GM13977 (cell line): ENCODE measurements around the gene GLI1.
"Not testable (repeated sequence)": the region's sequence is repeated elsewhere in the genome, so short reads cannot be mapped to it uniquely, and the experiment has no call there.

Experiments used
- DNase-seq: peaks from one replicate; pipeline ENCODE4 v3.0.0; 2012; ENCODE audit warnings: low spot score
- CTCF ChIP-seq: IDR thresholded peaks from 2 replicates; pipeline ENCODE4 v1.5.1; 2012; ENCODE audit warnings: mild to moderate bottlenecking, control low read depth; ENCODE audit not compliant: insufficient read depth; ENCODE audit errors: extremely low read depth, missing control alignments
- in situ Hi-C: fragments of 300-500 bp; cut with MboI; formaldehyde crosslinking; loops from one replicate; pipeline ENCODE4 v1.12.0; 2022; ENCODE audit warnings: low sequenced_read_pairs, low pct_unique_long_range_greater_than_20kb, mixed read lengths, inconsistent platforms; ENCODE audit not compliant: unreplicated experiment

The GLI1 gene

GRCh38 chr12:57496822-57497221 lies 37.2 kb downstream of the GLI1 start:
- no peak for TF ChIP-seq CTCF
- DNase-seq, result no peak

GRCh38 chr12:57497223-57498131 lies 37.9 kb downstream of the GLI1 start:
- no peak for DNase-seq
- TF ChIP-seq CTCF, result no peak
- in situ Hi-C loops, result no loop called here

More at GRCh38 chr12:57496822-57497221, 37.2 kb downstream of the GLI1 start:
- in situ Hi-C loops, result no loop called here

- in situ Hi-C loops, result no loop called here
- no peak for DNase-seq
Observed at GRCh38 chr12:57498132-57498502, 38.5 kb downstream of the GLI1 start.

GRCh38 chr12:57498571-57498970 lies 39.0 kb downstream of the GLI1 start:
- TF ChIP-seq CTCF, result no peak
- no peak for DNase-seq
- in situ Hi-C loops, result no loop called here

More at GRCh38 chr12:57498132-57498502, 38.5 kb downstream of the GLI1 start:
- no peak for TF ChIP-seq CTCF

- in situ Hi-C loops, result no loop called here
- no peak for DNase-seq
- TF ChIP-seq CTCF, result no peak
Observed at GRCh38 chr12:57500213-57500612, 40.6 kb downstream of the GLI1 start.

GRCh38 chr12:57502311-57502969 lies 42.9 kb downstream of the GLI1 start:
- in situ Hi-C loops, DNase-seq: not testable (repeated sequence)

GRCh38 chr12:57506541-57506940 lies 47.0 kb downstream of the GLI1 start:
- DNase-seq, in situ Hi-C loops: not testable (repeated sequence)

- DNase-seq, in situ Hi-C loops: not testable (repeated sequence)
Observed at GRCh38 chr12:57507796-57508195, 48.2 kb downstream of the GLI1 start.
